SU-DHL-6 (cell line): ENCODE measurements around the gene URM1.
"Not testable (repeated sequence)": the region's sequence is repeated elsewhere in the genome, so short reads cannot be mapped to it uniquely, and the experiment has no call there.

Experiments
- EZH2phosphoT487 ChIP-seq: fragments of 200-600 bp; sonication (generic), shearing (Covaris generic); conservative IDR thresholded peaks from 2 replicates; pipeline ENCODE4 v1.6.1; 2018; ENCODE audit warnings: mild to moderate bottlenecking, antibody characterized with exemption, low read length, moderate library complexity, mixed read lengths
- TF ChIP-seq, protein P1 (sequence below): fragments of 200-600 bp; sonication (generic); IDR thresholded peaks from one replicate; pipeline ENCODE4 v1.5.1; 2017; ENCODE audit warnings: antibody characterized with exemption, mild to moderate bottlenecking, low read length, moderate library complexity; ENCODE audit not compliant: insufficient read depth, poor library complexity, severe bottlenecking

DNA sequence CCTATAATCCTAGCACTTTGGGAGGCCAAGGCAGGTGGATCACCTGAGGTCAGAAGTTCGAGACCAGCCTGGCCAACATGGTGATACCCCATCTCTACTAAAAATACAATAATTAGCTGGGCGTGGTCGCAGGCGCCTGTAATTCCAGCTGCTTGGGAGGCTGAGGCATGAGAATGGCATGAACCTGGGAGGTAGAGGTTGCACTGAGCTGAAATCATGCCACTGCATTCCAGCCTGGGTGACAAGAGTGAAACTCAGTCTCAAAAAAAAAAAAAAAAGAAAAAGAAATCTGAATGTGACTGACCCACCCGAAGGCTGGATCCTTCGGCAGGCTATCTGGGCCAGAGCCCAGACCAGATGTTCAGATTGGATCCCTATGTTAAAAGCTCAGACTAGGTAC, 52.2 kb downstream of the URM1 start:
- TF ChIP-seq, protein P1, sequence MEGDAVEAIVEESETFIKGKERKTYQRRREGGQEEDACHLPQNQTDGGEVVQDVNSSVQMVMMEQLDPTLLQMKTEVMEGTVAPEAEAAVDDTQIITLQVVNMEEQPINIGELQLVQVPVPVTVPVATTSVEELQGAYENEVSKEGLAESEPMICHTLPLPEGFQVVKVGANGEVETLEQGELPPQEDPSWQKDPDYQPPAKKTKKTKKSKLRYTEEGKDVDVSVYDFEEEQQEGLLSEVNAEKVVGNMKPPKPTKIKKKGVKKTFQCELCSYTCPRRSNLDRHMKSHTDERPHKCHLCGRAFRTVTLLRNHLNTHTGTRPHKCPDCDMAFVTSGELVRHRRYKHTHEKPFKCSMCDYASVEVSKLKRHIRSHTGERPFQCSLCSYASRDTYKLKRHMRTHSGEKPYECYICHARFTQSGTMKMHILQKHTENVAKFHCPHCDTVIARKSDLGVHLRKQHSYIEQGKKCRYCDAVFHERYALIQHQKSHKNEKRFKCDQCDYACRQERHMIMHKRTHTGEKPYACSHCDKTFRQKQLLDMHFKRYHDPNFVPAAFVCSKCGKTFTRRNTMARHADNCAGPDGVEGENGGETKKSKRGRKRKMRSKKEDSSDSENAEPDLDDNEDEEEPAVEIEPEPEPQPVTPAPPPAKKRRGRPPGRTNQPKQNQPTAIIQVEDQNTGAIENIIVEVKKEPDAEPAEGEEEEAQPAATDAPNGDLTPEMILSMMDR: not testable (repeated sequence)
- not testable (repeated sequence) for TF ChIP-seq EZH2phosphoT487
